T-helper 1 cell (primary cell): Measurements from ENCODE around the gene BSND.

Experiments
- DNase-seq, 5 donors: peaks; one replicate each; pipeline ENCODE4 v3.0.0-alpha.2; 2012 to 2020

Gene BSND

GRCh38 chr1:55049271-55049913, 50.7 kb downstream of the BSND start:
- DNase-seq = no peak

- no peak for DNase-seq
Observed at GRCh38 chr1:55049914-55050278, 51.2 kb downstream of the BSND start.

GRCh38 chr1:55050283-55050682, 51.5 kb downstream of the BSND start:
- no peak for DNase-seq

GRCh38 chr1:55051169-55051568, 52.4 kb downstream of the BSND start:
- no peak for DNase-seq

GRCh38 chr1:55051621-55052020, 52.9 kb downstream of the BSND start:
- no peak for DNase-seq

DNA sequence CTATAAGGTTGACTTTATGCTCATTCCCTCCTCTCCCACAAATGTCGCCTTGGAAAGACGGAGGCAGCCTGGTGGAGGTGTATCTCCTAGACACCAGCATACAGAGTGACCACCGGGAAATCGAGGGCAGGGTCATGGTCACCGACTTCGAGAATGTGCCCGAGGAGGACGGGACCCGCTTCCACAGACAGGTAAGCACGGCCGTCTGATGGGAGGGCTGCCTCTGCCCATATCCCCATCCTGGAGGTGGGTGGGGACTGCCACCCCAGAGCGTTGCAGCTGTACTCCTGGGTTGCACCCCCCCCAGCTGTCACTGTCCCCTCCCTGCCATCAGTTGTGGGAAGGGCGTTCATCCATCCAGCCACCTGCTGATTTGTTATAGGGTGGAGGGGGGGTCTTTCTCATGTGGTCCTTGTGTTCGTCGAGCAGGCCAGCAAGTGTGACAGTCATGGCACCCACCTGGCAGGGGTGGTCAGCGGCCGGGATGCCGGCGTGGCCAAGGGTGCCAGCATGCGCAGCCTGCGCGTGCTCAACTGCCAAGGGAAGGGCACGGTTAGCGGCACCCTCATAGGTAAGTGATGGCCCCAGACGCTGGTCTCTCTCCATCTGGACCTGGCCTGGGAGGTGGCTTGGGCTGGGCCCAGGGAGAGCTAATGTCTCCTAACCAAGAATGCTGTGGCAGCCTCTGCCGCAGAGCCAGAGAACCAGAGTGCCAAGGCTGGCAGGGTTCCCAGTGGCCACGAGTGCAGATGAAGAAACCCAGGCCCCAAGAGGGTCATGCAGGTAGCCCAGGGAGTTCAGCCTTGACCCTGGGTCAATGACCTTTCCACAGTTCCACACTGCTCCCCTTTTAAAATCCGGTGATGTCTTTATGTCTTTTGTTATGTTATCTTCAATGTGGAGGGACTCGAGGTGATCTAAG, 53.7 kb downstream of the BSND start:
- DNase-seq = no peak

- no peak for DNase-seq
Observed at GRCh38 chr1:55053265-55053954, 54.7 kb downstream of the BSND start.

DNA sequence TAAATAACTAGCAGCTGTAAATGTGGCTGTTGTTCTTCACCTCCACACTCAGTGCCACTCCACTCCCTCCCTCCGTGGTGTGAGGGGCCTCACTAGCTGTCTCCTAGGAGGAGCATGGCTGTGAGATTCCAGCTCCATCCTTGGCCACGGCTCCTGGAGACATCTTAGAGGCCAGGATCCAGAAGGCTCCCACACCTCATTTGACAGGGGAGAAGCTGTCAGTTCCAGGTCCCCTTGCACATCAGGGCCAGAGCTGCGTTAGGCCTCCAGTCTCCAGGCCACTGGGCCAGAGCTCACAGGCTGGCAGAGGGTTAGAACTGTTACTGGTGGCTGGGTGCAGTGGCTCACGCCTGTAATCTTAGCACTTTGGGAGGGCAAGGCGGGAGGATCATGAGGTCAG, 55.7 kb downstream of the BSND start:
- no peak for DNase-seq

- no peak for DNase-seq
Observed at GRCh38 chr1:55055084-55055882, 56.5 kb downstream of the BSND start.

GRCh38 chr1:55055951-55056631, 57.4 kb downstream of the BSND start:
- DNase-seq = no peak

DNA sequence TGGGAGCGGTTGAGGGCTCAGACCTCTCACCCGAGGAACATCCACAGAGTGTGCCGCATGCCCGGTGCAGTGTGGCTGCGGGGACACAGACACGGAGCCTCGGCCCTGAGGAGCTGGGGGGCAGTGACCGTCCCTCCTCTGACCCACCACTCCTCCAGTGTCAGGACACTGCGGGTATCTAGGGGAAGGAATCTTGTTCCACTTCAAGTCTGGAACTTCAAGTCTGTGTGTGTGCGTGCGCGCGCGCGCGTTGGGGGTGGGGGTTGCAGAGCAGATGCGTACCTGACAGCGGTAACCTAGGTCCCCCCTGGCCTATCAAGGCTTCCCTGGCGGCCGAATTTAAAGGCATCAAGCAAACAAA, 57.9 kb downstream of the BSND start:
- DNase-seq = no peak

- DNase-seq = no peak
Observed at GRCh38 chr1:55057270-55057955, 58.7 kb downstream of the BSND start.

- DNase-seq = no peak
Observed at GRCh38 chr1:55057956-55058298, 59.2 kb downstream of the BSND start.

- DNase-seq = no peak
Observed at GRCh38 chr1:55059302-55060132, 60.8 kb downstream of the BSND start.

DNA sequence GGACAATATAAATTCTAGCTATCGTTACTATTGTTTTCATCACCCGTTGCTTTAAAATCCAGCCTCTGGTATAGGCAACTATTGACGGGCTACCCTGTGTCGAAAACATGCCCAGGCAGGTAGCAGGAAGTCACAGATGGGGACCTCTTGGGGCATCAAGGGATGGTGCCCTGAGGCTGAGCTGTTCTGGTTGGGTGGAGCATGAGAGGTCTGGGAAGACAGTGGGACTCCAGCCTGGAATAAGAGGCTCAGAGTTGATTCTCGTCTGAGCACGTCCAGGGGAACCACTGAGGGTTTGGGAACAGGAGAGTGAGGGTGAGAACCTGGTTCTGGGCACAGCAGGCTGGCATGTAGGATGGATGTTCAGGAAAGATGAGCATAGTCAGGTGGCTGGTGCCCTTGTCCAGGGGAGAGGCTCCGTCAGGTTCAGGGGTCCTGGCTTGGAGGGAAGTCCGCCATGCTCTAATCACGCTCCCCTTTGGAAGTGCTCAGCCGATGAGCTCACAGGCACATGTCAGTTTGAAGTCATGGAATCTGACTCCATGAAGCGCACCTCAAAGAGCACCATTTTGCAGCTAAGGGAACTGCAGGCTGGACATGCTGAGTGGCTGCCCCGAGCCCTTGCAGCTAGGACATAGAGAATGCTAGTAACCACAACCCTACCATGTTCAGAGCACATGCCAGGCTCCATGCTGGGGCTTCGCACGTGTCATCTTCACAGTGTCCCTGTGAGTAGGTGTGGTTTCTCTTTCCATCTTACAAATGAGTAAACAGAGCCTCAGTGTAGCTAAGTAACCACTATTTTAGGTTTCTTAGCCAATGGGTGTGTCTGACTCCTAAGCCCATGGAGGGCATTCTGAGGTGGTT, 61.6 kb downstream of the BSND start:
- DNase-seq = peak in 1 of 5 donors; percentile 16

DNA sequence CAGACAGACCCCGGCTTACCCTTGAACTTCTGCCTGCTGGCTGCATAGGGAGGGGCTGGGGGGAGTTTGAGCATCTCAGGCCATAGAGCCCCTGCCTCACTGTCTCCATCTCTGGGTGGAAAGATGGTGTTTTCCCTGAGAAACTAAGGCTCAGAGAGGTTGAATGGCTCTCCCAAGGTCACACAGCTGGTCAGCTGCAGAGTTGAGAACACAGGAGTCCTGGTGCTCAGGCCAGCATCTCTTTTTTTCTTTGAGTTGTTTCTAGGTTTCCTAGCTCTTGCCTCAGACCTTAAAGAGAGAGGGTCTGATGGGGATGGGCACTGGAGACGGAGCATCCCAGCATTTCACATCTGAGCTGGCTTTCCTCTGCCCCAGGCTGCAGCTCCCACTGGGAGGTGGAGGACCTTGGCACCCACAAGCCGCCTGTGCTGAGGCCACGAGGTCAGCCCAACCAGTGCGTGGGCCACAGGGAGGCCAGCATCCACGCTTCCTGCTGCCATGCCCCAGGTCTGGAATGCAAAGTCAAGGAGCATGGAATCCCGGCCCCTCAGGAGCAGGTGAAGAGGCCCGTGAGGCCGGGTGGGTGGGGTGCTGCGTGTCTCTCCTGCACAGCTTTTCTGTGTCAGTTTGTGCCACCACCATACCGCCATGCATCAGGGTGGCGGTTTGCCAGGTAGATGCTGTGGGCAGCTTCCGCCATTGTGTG, 62.4 kb downstream of the BSND start:
- no peak for DNase-seq
